GM19467 (cell line): ENCODE measurements around the gene CARMIL1.

Experiments
- ATAC-seq: cut with Tn5 transposase; IDR thresholded peaks from one replicate; pipeline ENCODE4 v1.9.1; 2021; ENCODE audit warnings: mild to moderate bottlenecking, moderate library complexity; ENCODE audit not compliant: unreplicated experiment

The CARMIL1 gene

GRCh38 chr6:25601800-25602673 lies 322.9 kb downstream of the CARMIL1 start:
- no peak for ATAC-seq

- no peak for ATAC-seq
Observed at GRCh38 chr6:25602674-25602982, 323.5 kb downstream of the CARMIL1 start.

DNA sequence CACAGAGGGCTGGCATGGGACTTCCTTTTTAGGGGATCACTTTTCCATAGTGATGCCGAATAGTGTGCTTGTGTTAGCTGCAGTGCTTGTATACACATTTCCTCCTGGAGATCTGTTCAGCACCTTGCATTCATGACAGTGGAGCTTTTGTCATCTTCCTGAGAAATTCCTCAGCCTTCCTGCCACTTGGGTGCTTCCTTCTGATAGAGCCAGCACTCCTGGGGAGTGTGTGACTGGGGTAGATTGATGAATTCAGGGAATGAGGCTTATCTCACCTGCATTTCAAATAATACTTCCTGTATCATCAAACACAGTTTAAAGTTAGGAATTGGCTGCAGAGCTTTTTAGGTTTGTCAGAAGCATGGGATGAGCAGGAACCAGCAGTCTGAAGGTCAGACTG lies 324.1 kb downstream of the CARMIL1 start:
- no peak for ATAC-seq

DNA sequence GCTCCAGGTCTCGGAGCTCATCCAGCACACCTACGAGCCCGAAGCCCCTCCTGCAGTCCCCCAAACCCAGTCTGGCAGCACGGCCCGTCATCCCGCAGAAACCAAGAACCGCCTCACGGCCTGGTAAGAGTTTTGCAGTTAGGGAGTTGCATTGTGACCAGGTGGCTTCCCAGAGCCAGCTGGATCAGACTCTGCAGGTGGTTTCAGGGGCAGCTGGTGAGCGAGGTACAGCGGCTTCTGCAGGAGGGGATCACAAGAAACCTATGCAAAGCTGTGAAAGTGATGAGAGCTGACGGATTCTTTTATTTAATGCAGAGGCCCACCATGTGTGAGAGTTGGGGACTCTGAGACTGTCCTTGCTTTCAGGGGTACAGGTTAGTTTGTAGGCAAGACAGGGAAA lies 327.0 kb downstream of the CARMIL1 start:
- no peak for ATAC-seq

DNA sequence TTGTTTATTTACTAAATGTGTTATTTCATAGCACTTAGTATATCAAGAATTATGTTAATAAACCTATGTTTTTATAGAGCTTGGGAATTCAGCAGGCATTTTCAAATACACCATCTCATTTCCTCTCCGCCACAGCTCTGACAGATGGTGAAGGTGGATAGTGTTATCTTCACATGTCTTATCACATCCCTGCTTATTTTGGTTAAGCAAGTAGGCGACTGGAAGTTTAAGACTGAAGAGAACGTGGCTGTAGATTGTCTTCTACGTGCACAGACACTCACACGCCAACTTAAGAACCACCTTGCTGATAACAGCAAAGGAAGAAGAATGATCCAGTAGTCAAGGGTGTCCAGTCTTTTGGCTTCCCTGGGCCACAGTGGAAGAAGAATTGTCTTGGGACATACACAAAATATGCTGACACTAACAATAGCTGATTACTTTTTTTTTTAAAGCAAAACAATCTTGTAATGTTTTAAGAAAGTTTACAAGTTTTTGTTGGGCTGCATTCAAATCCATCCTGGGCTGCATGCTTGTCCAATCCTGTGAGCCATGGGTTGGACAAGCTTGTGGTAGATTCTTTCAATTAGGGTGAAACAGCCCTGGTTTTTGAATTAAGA lies 329.5 kb downstream of the CARMIL1 start:
- no peak for ATAC-seq

GRCh38 chr6:25612666-25613065 lies 333.5 kb downstream of the CARMIL1 start:
- ATAC-seq: no peak

DNA sequence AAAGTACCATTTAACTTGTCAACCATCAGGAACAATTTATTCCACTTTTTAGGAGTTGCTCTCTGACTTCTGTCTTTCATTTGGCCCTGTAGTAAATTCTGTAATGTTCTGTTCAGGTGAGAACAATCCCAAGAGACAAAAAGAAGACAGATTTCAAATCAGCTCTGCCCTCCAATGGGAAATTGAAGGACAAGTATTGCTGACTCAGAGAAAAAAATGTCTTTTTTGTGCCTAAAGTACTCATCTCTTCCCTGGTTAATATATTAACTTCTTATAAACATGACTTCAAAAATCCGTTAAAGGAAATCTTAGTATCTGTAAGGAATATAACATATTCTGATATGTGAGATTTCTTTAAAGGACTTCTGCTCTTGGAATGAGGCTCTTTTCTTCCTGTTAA lies 334.2 kb downstream of the CARMIL1 start:
- ATAC-seq: no peak

GRCh38 chr6:25614052-25614451 lies 334.9 kb downstream of the CARMIL1 start:
- no peak for ATAC-seq

GRCh38 chr6:25615471-25615870 lies 336.3 kb downstream of the CARMIL1 start:
- ATAC-seq: no peak

DNA sequence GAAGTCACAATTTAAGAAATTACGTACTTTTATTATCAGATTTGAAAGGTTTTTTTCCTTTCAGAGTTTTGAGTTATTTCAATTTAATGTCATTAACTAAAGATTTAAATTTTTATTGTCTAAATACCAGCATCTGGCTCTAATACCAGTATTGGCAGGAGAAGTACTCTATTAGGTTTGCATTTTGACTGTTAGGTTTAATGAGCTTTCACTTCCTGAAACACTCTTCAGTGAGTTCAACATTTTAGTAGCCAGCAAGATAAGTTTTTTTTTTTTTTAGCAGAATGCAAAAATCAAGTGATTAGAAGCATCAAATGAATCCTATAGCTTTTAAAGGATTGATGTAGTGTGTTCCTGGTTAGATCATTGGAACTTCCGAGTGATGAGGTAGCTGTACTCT lies 338.8 kb downstream of the CARMIL1 start:
- ATAC-seq: no peak

GRCh38 chr6:25619217-25619616 lies 340.0 kb downstream of the CARMIL1 start:
- no peak for ATAC-seq

DNA sequence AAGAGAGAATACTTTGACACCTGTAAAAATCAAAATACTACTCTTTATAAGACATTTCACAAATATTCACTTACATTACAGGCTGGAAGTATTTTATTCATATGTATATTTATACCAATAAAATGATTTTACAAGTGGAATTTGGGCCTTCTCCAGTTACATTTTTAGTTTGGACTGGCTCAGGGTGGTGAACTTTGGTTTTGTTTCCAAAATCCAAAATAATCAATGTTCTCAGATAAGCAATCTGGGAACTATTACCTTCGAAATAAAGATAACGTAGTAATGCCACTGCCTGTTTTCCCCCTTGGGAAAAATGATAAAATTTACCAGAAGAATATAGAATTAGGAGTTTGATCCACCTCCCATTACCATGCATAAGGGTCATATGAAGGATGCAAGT lies 341.2 kb downstream of the CARMIL1 start:
- no peak for ATAC-seq

- ATAC-seq: no peak
Observed at GRCh38 chr6:25623065-25623464, 343.9 kb downstream of the CARMIL1 start.

DNA sequence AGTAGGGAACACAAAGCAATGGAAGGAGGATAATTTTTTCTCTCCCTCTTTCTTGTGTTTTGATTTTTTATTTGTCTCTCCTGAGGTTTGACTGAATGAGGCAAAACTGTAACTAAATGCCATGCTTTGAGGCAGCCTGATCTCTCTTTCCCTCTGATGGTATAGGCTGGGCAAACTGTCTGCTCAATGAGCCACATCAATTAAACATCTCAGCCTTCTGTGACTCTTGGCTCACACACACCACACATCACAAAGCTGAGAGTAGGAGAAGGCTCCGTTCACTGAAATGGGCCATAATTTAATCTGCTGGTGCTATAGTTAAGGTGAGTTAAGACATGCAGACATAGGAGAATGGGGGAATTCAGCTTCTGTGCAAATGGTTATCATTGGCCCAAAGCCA lies 344.7 kb downstream of the CARMIL1 start:
- ATAC-seq: no peak

DNA sequence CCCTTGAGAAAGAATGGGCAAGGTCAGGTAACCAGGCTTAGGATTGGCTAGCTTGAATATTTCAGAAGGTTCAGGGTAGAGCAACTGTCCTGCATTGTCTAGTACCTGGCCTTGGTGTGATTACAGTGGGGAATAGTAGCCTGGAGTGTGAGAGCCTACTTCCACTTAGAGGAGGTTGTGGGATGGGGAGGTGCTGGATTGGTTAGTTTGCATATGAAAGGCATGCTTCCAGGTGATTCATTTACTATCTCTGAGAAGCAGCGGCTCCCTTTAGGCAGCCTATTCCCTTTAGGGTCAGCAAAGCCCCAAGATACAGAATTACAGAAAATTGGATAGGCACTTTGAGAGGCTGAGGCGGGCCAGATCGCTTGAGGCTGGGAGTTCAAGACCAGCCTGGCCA lies 347.8 kb downstream of the CARMIL1 start:
- ATAC-seq: no peak

- ATAC-seq: no peak
Observed at GRCh38 chr6:25628471-25629197, 349.5 kb downstream of the CARMIL1 start.

GRCh38 chr6:25629198-25629576 lies 350.0 kb downstream of the CARMIL1 start:
- no peak for ATAC-seq

DNA sequence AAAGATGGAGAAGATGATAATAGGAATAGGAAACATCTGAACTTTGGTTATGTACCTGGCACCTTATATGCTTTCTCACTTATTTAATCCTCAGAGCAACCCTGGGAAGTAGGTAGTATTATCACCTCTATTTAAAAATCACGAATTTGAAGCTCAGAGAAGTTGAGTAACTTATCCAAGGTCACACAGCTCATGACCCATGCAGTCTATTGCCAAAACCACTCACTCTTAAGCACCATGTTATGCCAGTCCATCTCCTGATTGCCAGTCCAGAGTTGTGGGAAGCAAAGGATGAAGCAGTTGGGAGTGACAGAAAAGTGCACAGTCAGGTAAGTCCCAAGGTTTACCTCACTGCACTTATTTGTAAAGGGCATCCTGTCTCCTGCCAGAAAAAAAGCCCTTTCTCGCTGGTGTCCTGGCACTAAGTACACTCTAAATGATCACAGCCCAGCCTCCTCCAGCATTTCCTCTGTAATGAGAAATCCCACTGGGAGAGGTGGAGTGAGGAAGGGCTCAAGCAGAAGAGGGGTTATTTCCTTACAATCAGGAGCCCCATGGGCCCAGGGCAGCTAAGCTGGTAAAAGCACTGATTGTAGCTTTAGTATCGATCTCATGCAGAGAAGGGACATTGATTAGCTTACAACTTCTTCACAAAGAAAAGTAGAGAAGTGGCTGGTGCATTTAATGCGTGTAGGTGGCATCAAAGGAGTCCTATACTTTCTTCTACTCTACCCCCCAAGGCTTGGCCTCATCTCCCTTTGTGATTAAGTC lies 351.5 kb downstream of the CARMIL1 start:
- no peak for ATAC-seq

- no peak for ATAC-seq
Observed at GRCh38 chr6:25635886-25636317, 356.7 kb downstream of the CARMIL1 start.

- no peak for ATAC-seq
Observed at GRCh38 chr6:25637211-25637610, 358.0 kb downstream of the CARMIL1 start.

DNA sequence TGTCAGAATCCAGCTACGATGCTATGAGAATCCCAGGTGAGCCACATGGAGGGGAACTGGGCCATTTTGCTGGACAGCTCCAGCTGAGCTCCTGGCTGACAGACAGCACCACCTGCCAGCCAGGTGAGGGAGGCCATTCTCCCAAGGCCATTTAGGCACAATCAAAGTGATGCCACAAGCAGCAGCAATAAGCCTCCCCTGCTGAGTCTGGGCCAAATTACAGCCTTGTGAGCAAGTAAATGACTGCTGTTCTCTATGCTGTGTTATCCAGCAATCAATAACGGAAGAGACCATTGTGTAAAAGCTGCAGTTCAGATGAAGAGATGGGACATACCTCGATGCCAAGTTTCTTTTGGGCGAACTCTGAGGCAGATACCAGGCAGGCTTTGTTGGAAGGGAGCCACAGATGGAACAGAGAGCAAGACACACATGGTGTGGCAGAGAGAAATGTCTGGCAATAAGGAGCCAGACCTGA lies 358.8 kb downstream of the CARMIL1 start:
- ATAC-seq: no peak
